Gastrocnemius medialis (tissue), 4 donors: ENCODE data around the gene PLAGL2. TPM values are rescaled to one million over a fixed set of nuclear protein-coding genes. Genes with fewer than 3 reads are reported as not detected.
"Not testable (repeated sequence)": the region's sequence is repeated elsewhere in the genome, so short reads cannot be mapped to it uniquely, and the experiment has no call there.

Source experiments
- ATAC-seq, 2 donors: fragments of 150-250 bp; one replicate each; pipeline ENCODE4 v1.9.1; 2016
- DNase-seq, 2 donors: peaks; one replicate each; pipeline ENCODE4 v3.0.0-alpha.2; 2019
- H3K27ac ChIP-seq, 4 donors: fragments of 200-600 bp; sonication (generic); 1 replicate in 1 of 4; 2 replicates in 3 of 4; pipeline ENCODE4 v1.5.1; 2016 to 2018; ENCODE audit warnings: mild to moderate bottlenecking in 2 of 4, moderate library complexity in 1 of 4
- H3K27me3 ChIP-seq, 3 donors: fragments of 200-600 bp; sonication (generic) in 2 of 3; 1 replicate in 1 of 3; 2 replicates in 2 of 3; pipeline versions ENCODE4 v1.5.1 to v1.6.0; 2016 to 2019; ENCODE audit warnings: mild to moderate bottlenecking in 1 of 3, moderate library complexity in 1 of 3
- H3K36me3 ChIP-seq, 2 donors: fragments of 200-600 bp; sonication (generic) in 1 of 2; one replicate each; pipeline ENCODE4 v1.5.1; 2017 to 2018
- H3K4me1 ChIP-seq, 2 donors: fragments of 200-600 bp; sonication (generic) in 1 of 2; one replicate each; pipeline ENCODE4 v1.5.1; 2016 to 2017; ENCODE audit warnings: mild to moderate bottlenecking in 2 of 2
- H3K4me3 ChIP-seq, 4 donors: fragments of 200-600 bp; sonication (generic) in 3 of 4; 1 replicate in 1 of 4; 2 replicates in 3 of 4; pipeline ENCODE4 v1.5.1; 2016 to 2019; ENCODE audit warnings: mild to moderate bottlenecking in 2 of 4
- H3K9me3 ChIP-seq, 3 donors: fragments of 200-600 bp; sonication (generic) in 2 of 3; 1 replicate in 1 of 3; 2 replicates in 2 of 3; pipeline ENCODE4 v1.5.1; 2016 to 2019
- POLR2A ChIP-seq, 2 donors: fragments of 450-650 bp; IDR thresholded peaks; one replicate each; pipeline ENCODE4 v1.6.1; 2017; ENCODE audit warnings: antibody characterized with exemption in 2 of 2, mild to moderate bottlenecking in 2 of 2, moderate library complexity in 2 of 2
- in situ Hi-C, 4 donors: fragments of 200-750 bp; cut with MboI; loops; one replicate each; pipeline versions ENCODE4 v1.15.0 to v1.8.0; 2017; ENCODE audit warnings: low sequenced_read_pairs in 4 of 4
- intact Hi-C: fragments of 100-400 bp; cut with DNase I; formaldehyde crosslinking; loops from one replicate; pipeline ENCODE4 v1.15.1; 2023; ENCODE audit warnings: low total_unique reads
- total RNA-seq, 4 donors: library from RNA; depleted of rRNA; stranded (reverse); fragments of >200 nt; gene quantifications; one replicate each; pipeline versions ENCODE4 v1.1.0 to v1.2.3, GENCODE V29; 2016
- TF ChIP-seq, protein P1 (sequence below), 5 experiments: fragments of 450-650 bp in 3 of 5; fragments of 200-600 bp in 2 of 5; sonication (generic) in 2 of 5; IDR thresholded peaks in 4 of 5; conservative IDR thresholded peaks in 1 of 5; 1 replicate in 4 of 5; 2 replicates in 1 of 5; pipeline ENCODE4 v1.5.1; 2016 to 2019; ENCODE audit warnings: antibody characterized with exemption in 5 of 5, mild to moderate bottlenecking in 3 of 5, moderate library complexity in 3 of 5

PLAGL2 gene
- total RNA-seq, 4 donors from 2014 or later, result 1.4 to 6.5 (median 5.8) TPM

GRCh38 chr20:32195581-32195980, 12.0 kb downstream of the PLAGL2 start:
- intact Hi-C loops (no loop called here), in situ Hi-C loops (no loop called here)
- no peak overlapping the region for H3K4me3 ChIP-seq
- H3K4me1 ChIP-seq, result peaks cover 27 to 47% of the 10 kb centered on the region in 2 donors
- H3K27ac ChIP-seq, result peak overlapping the region; percentile 21 to 59 (median 45)
- H3K36me3 ChIP-seq, result peaks cover 0 to 59% of the 10 kb centered on the region in 2 donors
- TF ChIP-seq POLR2A (IDR thresholded peaks at IDR 0.05), result no peak
- TF ChIP-seq, protein P1, sequence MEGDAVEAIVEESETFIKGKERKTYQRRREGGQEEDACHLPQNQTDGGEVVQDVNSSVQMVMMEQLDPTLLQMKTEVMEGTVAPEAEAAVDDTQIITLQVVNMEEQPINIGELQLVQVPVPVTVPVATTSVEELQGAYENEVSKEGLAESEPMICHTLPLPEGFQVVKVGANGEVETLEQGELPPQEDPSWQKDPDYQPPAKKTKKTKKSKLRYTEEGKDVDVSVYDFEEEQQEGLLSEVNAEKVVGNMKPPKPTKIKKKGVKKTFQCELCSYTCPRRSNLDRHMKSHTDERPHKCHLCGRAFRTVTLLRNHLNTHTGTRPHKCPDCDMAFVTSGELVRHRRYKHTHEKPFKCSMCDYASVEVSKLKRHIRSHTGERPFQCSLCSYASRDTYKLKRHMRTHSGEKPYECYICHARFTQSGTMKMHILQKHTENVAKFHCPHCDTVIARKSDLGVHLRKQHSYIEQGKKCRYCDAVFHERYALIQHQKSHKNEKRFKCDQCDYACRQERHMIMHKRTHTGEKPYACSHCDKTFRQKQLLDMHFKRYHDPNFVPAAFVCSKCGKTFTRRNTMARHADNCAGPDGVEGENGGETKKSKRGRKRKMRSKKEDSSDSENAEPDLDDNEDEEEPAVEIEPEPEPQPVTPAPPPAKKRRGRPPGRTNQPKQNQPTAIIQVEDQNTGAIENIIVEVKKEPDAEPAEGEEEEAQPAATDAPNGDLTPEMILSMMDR (IDR thresholded peaks at IDR 0.05 in 4 of 5, conservative IDR thresholded peaks at IDR 0.05 in 1 of 5), result no peak
- H3K9me3 ChIP-seq, result no peaks in the 10 kb centered on the region
- no peaks in the 10 kb centered on the region for H3K27me3 ChIP-seq
- ATAC-seq (peak in 1 of 2 donors; percentile 27), DNase-seq (no peak)

DNA sequence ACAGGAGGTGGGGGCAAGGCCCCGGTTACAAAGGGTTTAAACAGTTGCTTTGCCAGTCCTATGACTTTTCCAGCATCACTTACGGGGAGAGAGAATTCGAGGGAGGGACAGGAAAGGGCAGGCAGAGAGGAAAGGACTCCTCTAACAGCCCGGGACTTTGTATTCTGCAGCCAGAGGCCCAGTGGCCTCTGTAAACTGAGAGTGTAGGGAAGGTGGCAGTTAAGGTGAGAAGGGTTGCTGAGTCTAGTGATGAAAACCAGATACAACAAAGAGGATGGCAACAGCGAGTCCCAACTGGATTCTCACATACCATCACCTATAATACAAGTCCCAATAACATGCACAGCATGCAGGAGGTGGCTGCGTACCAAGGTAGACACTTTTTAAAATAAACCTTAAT, 13.5 kb downstream of the PLAGL2 start:
- Histone ChIP-seq H3K4me3 (no peak overlapping the region), H3K9me3 (no peaks in the 10 kb centered on the region), H3K4me1 (peaks cover 24 to 57% of the 10 kb centered on the region in 2 donors), H3K27me3 (no peaks in the 10 kb centered on the region), H3K36me3 (peaks cover 0 to 43% of the 10 kb centered on the region in 2 donors), H3K27ac (peak overlapping the region in 2 of 4 donors; percentile 21 to 59)
- no peak for DNase-seq
- intact Hi-C loops (no loop called here), in situ Hi-C loops (no loop called here)
- ATAC-seq, result no peak
- no peak for TF ChIP-seq POLR2A (IDR thresholded peaks at IDR 0.05)
- TF ChIP-seq, protein P1 (IDR thresholded peaks at IDR 0.05 in 4 of 5, conservative IDR thresholded peaks at IDR 0.05 in 1 of 5), result no peak

- H3K27me3 ChIP-seq, H3K4me3 ChIP-seq, in situ Hi-C loops, H3K9me3 ChIP-seq, DNase-seq, intact Hi-C loops, ATAC-seq: not testable (repeated sequence)
- H3K36me3 ChIP-seq, result peaks cover 0 to 36% of the 10 kb centered on the region in 2 donors
- peaks cover 18 to 62% of the 10 kb centered on the region in 2 donors for H3K4me1 ChIP-seq
- peak overlapping the region in 1 of 4 donors; percentile 59 for H3K27ac ChIP-seq
Observed at GRCh38 chr20:32193336-32193735, 14.2 kb downstream of the PLAGL2 start.

- ATAC-seq, result no peak
- Histone ChIP-seq H3K4me3 (no peak overlapping the region), H3K27me3 (no peaks in the 10 kb centered on the region), H3K36me3 (peaks cover 0 to 30% of the 10 kb centered on the region in 2 donors), H3K4me1 (peaks cover 18 to 60% of the 10 kb centered on the region in 2 donors), H3K9me3 (no peaks in the 10 kb centered on the region), H3K27ac (peak overlapping the region in 2 of 4 donors; percentile 2 to 59)
- DNase-seq, result no peak
- in situ Hi-C loops (no loop called here), intact Hi-C loops (no loop called here)
- no peak for TF ChIP-seq POLR2A (IDR thresholded peaks at IDR 0.05)
- TF ChIP-seq, protein P1 (IDR thresholded peaks at IDR 0.05 in 4 of 5, conservative IDR thresholded peaks at IDR 0.05 in 1 of 5), result no peak
Observed at GRCh38 chr20:32192698-32193097, 14.8 kb downstream of the PLAGL2 start.

GRCh38 chr20:32191873-32192272, 15.7 kb downstream of the PLAGL2 start:
- H3K4me3 ChIP-seq, result no peak overlapping the region
- no peak overlapping the region for H3K27ac ChIP-seq
- intact Hi-C loops (no loop called here), in situ Hi-C loops (no loop called here)
- no peaks in the 10 kb centered on the region for H3K27me3 ChIP-seq
- no peak for ATAC-seq
- no peak for DNase-seq
- TF ChIP-seq, protein P1 (IDR thresholded peaks at IDR 0.05 in 4 of 5, conservative IDR thresholded peaks at IDR 0.05 in 1 of 5), result no peak
- no peak for TF ChIP-seq POLR2A (IDR thresholded peaks at IDR 0.05)
- H3K4me1 ChIP-seq, result peaks cover 18 to 60% of the 10 kb centered on the region in 2 donors
- peaks cover 0 to 22% of the 10 kb centered on the region in 2 donors for H3K36me3 ChIP-seq
- no peaks in the 10 kb centered on the region for H3K9me3 ChIP-seq
